ENCODE data around the gene TMEM223. TPM values are rescaled to one million over a fixed set of nuclear protein-coding genes. Genes with fewer than 3 reads are reported as not detected.
A peak's percentile ranks its signal among the peaks of the same experiment; 100 is the strongest.
"Not testable (repeated sequence)": the region's sequence is repeated elsewhere in the genome, so short reads cannot be mapped to it uniquely, and the experiment has no call there.

The TMEM223 gene
- total RNA-seq, 2 donors from 2014 or later, result 15.8 to 26.0 TPM

GRCh38 chr11:62771144-62772021 is 20.4 kb downstream of the TMEM223 start, which contains the start of gene TAF6L:
Gene TAF6L (plus strand): TSS chr11:62771396. CDS start chr11:62775784, 4,388 bp downstream.
- H3K27me3 ChIP-seq, result no peaks in the 10 kb centered on the region
- intact Hi-C loops (cut with DNase I), result no loop called here
- no peaks in the 10 kb centered on the region for H3K9me3 ChIP-seq
- peaks cover 9% of the 10 kb centered on the region for H3K4me1 ChIP-seq
- TF ChIP-seq, protein P1, sequence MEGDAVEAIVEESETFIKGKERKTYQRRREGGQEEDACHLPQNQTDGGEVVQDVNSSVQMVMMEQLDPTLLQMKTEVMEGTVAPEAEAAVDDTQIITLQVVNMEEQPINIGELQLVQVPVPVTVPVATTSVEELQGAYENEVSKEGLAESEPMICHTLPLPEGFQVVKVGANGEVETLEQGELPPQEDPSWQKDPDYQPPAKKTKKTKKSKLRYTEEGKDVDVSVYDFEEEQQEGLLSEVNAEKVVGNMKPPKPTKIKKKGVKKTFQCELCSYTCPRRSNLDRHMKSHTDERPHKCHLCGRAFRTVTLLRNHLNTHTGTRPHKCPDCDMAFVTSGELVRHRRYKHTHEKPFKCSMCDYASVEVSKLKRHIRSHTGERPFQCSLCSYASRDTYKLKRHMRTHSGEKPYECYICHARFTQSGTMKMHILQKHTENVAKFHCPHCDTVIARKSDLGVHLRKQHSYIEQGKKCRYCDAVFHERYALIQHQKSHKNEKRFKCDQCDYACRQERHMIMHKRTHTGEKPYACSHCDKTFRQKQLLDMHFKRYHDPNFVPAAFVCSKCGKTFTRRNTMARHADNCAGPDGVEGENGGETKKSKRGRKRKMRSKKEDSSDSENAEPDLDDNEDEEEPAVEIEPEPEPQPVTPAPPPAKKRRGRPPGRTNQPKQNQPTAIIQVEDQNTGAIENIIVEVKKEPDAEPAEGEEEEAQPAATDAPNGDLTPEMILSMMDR (IDR thresholded peaks at IDR 0.05), result no peak
- DNase-seq, result peak; percentile 99
- no peaks in the 10 kb centered on the region for H3K36me3 ChIP-seq
- peak within 1 kb of the TSS; percentile 92 for H3K27ac ChIP-seq
- peak within 1 kb of the TSS; percentile 70 to 73 for H3K9ac ChIP-seq (ENCODE audit: low read depth in 2 of 2, low read length in 2 of 2)
- H3K4me3 ChIP-seq, result peak within 1 kb of the TSS; percentile 64

- H3K4me1 ChIP-seq, result peaks cover 9% of the 10 kb centered on the region
Measured at GRCh38 chr11:62770778-62771143, 21.0 kb downstream of the TMEM223 start.

DNA sequence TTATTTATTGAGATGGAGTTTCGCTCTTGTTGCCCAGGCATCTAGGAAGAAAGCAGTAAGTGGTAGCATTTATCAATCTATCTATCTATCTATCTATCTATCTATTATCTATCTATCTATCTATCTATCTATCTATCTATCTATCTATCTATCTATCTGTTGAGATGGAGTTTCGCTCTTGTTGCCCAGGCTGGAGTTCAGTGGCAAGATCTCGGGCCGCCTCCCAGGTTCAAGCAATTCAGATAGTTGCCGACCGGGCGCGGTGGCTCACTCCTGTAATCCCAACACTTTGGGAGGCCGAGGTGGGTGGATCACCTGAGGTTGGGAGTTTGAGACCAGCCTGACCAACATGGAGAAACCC is 31.0 kb downstream of the TMEM223 start:
- not testable (repeated sequence) for H3K9ac ChIP-seq (ENCODE audit: low read depth in 2 of 2, low read length in 2 of 2)
- DNase-seq, result peak; percentile 32
- intact Hi-C loops (cut with DNase I), result loop anchor here (10.0 kb wide), 1 partner anchor 46 kb away; no protein-coding TSS in a partner anchor

More at GRCh38 chr11:62770778-62771143, 21.0 kb downstream of the TMEM223 start:
- TF ChIP-seq, protein P1 (IDR thresholded peaks at IDR 0.05), result no peak
- Histone ChIP-seq H3K27me3 (no peaks in the 10 kb centered on the region), H3K36me3 (no peaks in the 10 kb centered on the region), H3K4me3 (peak overlapping the region; percentile 64), H3K27ac (peak overlapping the region; percentile 92), H3K9me3 (no peaks in the 10 kb centered on the region), H3K9ac (ENCODE audit: low read depth in 2 of 2, low read length in 2 of 2) (peak overlapping the region; percentile 64 to 73)
- peak; percentile 44 for DNase-seq
- intact Hi-C loops (cut with DNase I), result no loop called here

DNA sequence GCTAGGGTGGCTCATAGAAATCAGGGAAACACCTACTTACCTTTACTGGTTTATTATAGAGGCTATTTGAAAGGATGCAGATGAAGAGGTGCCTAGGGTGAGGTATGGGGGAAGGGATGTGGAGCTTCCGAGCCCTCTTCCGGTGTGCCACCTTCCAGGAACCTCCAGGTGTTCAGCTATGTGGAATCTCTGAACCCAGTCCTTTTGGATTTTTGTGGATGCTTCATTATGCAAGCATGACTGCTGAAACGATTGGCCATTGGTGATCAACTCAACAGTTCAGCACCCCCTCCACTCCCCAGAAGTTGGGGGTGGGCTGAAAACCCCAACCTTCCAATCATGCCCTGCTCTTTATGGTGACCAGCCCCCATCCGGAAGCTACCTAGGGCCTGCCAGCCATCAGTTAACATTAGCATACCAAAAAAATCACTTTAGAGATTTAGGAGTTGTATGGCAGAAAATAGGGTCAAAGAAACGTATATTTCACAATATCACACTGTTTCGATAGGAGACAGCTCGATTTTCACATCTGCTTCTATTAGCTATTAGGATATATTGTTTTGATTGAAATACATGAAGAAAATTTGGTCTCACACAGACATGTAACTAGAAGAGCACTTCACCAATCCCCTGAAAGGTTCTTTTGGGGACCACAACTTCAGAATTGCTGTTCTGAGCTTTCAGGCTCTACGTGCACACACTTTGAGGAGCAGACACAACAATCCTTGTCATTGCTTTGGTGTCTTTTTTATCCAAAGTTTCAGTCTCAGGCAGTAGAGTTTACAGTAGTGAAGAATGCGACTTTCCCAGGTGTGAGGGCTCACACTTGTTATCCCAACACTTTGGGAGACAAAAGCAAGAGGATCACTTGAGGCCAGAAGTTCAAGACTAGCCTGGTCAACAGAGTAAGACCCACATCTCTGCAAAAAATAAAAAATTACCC is 33.7 kb downstream of the TMEM223 start:
- H3K9ac ChIP-seq (ENCODE audit: low read depth in 2 of 2, low read length in 2 of 2), result no peak overlapping the region
- H3K27ac ChIP-seq, result no peak overlapping the region
- TF ChIP-seq, protein P1 (IDR thresholded peaks at IDR 0.05), result no peak
- intact Hi-C loops (cut with DNase I), result no loop called here
- DNase-seq, result no peak
- no peak overlapping the region for H3K4me3 ChIP-seq
- H3K27me3 ChIP-seq, result no peaks in the 10 kb centered on the region
- H3K4me1 ChIP-seq, result peaks cover 11% of the 10 kb centered on the region
- H3K9me3 ChIP-seq, result no peaks in the 10 kb centered on the region
- H3K36me3 ChIP-seq, result no peaks in the 10 kb centered on the region

More for the DNA sequence above, 31.0 kb downstream of the TMEM223 start:
- not testable (repeated sequence) for H3K4me1 ChIP-seq, H3K9me3 ChIP-seq, H3K27me3 ChIP-seq, H3K36me3 ChIP-seq
- peak overlapping the region; percentile 81 for H3K27ac ChIP-seq
- H3K4me3 ChIP-seq, result peak overlapping the region; percentile 87

DNA sequence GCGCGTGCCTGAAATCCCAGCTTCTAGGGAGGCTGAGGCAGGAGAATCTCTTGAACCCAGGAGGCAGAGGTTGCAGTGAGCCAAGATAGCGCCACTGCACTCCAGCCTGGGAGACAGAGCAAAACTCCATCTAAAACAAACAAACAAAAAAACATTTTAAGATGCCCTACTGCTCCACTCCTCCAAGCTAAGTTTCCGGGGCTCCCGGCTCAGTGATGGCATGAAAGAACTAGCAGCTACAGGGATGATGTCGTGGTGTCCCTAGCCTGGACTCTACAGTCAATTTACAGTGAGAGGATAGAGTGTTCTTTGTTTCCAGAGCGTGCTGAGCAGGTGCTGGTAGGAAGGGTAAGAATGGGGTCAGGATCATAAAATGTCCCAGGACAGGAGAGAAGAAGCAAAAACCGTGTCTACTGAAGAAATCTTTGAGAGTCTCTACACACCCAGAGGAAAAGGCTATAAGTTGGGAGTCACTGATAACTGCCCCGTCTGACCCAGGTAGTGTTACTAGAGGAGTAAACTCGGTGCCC is 36.7 kb downstream of the TMEM223 start:
- DNase-seq, result no peak
- no peak overlapping the region for H3K4me3 ChIP-seq
- TF ChIP-seq, protein P1 (IDR thresholded peaks at IDR 0.05), result no peak
- intact Hi-C loops (cut with DNase I), result no loop called here
- no peaks in the 10 kb centered on the region for H3K27me3 ChIP-seq
- no peak overlapping the region for H3K27ac ChIP-seq
- peaks cover 8% of the 10 kb centered on the region for H3K4me1 ChIP-seq
- peak overlapping the region in 1 of 2 donors; percentile 40 for H3K9ac ChIP-seq (ENCODE audit: low read depth in 2 of 2, low read length in 2 of 2)
- no peaks in the 10 kb centered on the region for H3K36me3 ChIP-seq
- no peaks in the 10 kb centered on the region for H3K9me3 ChIP-seq

Measured in colonic mucosa (tissue), 4 donors.